Activated CD8-positive, alpha-beta T cell treated with anti-CD3 and anti-CD28 coated beads for 36 hours (primary cell): ENCODE results near the gene GIPC3. TPM values are rescaled to one million over a fixed set of nuclear protein-coding genes. Genes with fewer than 3 reads are reported as not detected.
"Not testable (repeated sequence)": the region's sequence is repeated elsewhere in the genome, so short reads cannot be mapped to it uniquely, and the experiment has no call there.

ENCODE experiments used
- ATAC-seq: fragments of 200-7000 bp; cut with Tn5 transposase; one replicate; pipeline ENCODE4 v1.10.0; 2021; ENCODE audit warnings: mild to moderate bottlenecking, moderate library complexity
- CTCF ChIA-PET: fragments of 350-600 bp; sonication (Branson Sonifier 250); formaldehyde crosslinking; loops from one replicate; lab custom pipeline; 2021; ENCODE audit warnings: antibody characterized with exemption; lab: Charles Lee
- POLR2A ChIA-PET: fragments of 350-600 bp; sonication (Branson Sonifier 250); formaldehyde crosslinking; loops from one replicate; lab custom pipeline; 2021; ENCODE audit warnings: antibody characterized with exemption; lab: Charles Lee
- DNase-seq: peaks from one replicate; pipeline ENCODE4 v3.0.0-alpha.2; 2020
- H3K27ac Mint-ChIP-seq: one replicate; pipeline ENCODE4 v1.8.0; 2021; ENCODE audit warnings: mild to moderate bottlenecking, mixed read lengths
- H3K27me3 Mint-ChIP-seq: one replicate; pipeline ENCODE4 v1.8.0; 2021; ENCODE audit warnings: mixed read lengths
- H3K36me3 Mint-ChIP-seq: one replicate; pipeline ENCODE4 v1.8.0; 2021; ENCODE audit warnings: low read depth, mixed read lengths
- H3K4me1 Mint-ChIP-seq: one replicate; pipeline ENCODE4 v1.8.0; 2021; ENCODE audit warnings: low read depth, mixed read lengths
- H3K4me3 Mint-ChIP-seq: one replicate; pipeline ENCODE4 v1.8.0; 2021; ENCODE audit warnings: mild to moderate bottlenecking, moderate library complexity, mixed read lengths
- H3K9me3 Mint-ChIP-seq: one replicate; pipeline ENCODE4 v1.8.0; 2021; ENCODE audit warnings: mixed read lengths
- intact Hi-C: fragments of 100-400 bp; cut with micrococcal nuclease; formaldehyde crosslinking; loops from one replicate; pipeline ENCODE4 v1.10.0; 2022
- total RNA-seq, 2 experiments: library from RNA; stranded (reverse); gene quantifications; one replicate each; pipeline ENCODE4 v1.2.3, GENCODE V29; 2021
- TF ChIP-seq, protein P1 (sequence below): fragments of 200-600 bp; IDR thresholded peaks from one replicate; pipeline ENCODE4 v1.8.0; 2022; ENCODE audit warnings: antibody characterized with exemption, mild to moderate bottlenecking

GIPC3 gene
- total RNA-seq, 2 experiments from 2014 or later, result 0.09 to 0.14 TPM

DNA sequence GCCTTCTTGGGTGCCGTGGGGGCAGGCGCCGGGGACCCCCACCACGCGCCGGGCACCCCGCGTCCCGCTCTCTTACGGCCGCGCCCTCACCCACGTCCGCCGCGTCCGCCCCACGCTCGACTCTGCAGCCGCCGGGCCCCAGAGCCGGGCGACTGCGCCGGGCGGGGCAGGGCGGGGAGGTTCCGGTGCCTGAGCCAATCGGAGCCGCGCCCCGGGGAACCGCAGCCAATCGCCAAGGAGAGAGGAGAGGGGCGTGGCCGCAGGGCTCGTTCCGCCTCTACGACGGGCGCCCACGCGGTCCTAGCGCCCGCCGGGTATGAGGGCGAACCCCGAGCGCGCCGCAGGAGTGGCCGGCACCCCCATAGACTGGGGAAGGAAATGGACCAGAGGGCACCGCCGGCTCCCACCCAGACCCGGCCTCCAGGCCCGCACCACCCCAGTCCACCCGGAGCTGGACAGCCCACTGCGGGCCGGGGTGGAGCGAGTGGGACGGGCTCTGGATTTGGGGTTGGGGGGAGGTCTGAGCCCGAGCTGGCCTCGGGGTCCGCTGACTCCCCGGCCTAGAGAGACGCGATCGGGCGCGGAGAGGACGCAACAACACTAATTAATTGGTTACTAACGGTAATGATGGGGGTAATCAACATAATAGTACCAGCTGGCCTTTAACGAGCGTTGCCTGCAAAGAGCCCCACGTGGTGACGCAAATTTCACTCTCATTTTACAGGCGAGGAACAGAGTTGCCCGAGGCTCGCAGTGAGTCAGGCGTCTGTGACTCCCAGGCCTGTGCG lies 27.6 kb upstream of the GIPC3 start, which contains the start of gene MFSD12:
Gene MFSD12, minus strand, starts transcription at position 126 of the 788 bp plus-strand sequence. CDS start 183 bp downstream, outside the sequence.
- intact Hi-C loops, result no loop called here
- Mint-ChIP-seq H3K27me3 (no peaks in the 10 kb centered on the region), H3K9me3 (no peaks in the 10 kb centered on the region), H3K36me3 (peaks cover 12% of the 10 kb centered on the region), H3K4me3 (peak within 1 kb of the TSS; percentile 92), H3K4me1 (peaks cover 26% of the 10 kb centered on the region), H3K27ac (peak within 1 kb of the TSS; percentile 87)
- CTCF ChIA-PET, result interaction anchor here (1.1 to 5.6 kb wide), 3 partner anchors 10 to 18 kb away, joined by 3 to 56 read pairs (median 5); no protein-coding TSS in a partner anchor
- POLR2A ChIA-PET, result interaction anchor here (0.8 to 2.3 kb wide), 10 partner anchors 9 to 140 kb away, joined by 3 to 8 read pairs (median 3); no protein-coding TSS in a partner anchor
- TF ChIP-seq, protein P1, sequence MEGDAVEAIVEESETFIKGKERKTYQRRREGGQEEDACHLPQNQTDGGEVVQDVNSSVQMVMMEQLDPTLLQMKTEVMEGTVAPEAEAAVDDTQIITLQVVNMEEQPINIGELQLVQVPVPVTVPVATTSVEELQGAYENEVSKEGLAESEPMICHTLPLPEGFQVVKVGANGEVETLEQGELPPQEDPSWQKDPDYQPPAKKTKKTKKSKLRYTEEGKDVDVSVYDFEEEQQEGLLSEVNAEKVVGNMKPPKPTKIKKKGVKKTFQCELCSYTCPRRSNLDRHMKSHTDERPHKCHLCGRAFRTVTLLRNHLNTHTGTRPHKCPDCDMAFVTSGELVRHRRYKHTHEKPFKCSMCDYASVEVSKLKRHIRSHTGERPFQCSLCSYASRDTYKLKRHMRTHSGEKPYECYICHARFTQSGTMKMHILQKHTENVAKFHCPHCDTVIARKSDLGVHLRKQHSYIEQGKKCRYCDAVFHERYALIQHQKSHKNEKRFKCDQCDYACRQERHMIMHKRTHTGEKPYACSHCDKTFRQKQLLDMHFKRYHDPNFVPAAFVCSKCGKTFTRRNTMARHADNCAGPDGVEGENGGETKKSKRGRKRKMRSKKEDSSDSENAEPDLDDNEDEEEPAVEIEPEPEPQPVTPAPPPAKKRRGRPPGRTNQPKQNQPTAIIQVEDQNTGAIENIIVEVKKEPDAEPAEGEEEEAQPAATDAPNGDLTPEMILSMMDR, result no peak
- ATAC-seq (peak; percentile 91), DNase-seq (peak; percentile 96)

DNA sequence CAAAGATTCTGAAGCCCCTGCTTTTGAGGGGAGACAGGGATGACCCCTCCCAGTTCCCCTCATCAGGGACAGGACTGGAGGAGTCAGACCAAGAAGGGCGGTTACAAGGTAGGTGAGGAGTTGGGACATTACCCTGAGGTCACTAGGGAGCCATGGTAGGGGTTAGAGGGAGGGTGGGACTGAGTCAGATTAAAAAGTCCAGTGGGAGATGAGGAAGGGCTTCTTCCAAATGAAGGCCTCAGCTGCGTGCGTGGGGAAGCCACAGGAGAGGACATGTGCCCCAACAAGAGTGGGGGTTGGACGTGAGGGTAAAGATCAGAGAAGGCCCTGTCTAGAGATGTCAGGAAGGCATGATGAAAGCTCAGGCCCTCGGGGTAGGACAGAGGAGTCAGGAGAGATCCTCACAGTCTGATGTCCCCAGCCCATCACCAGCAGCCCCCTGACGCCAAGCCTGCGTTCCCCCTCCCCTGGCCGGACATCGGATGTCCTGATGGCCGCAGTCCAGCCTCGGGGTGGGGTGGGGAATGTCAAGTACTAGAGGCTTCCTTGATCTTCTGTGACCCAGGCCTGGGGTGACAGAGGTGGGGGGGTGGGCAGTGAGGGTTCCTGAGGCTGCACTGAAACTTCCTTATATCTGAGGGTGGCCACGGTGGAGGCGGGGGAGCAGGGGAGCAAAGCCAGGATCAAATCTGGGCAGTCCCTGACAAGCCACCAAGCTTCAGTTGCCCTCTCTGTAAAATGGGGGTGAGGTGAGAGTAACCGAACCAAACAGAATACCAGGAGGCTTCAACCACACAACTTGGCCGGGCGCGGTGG lies 21.4 kb upstream of the GIPC3 start:
- no peaks in the 10 kb centered on the region for H3K4me1 Mint-ChIP-seq
- no peak overlapping the region for H3K27ac Mint-ChIP-seq
- CTCF ChIA-PET, result interaction anchor here (0.6 kb wide), 1 partner anchor 1822 kb away, joined by 3 read pairs; no protein-coding TSS in a partner anchor
- TF ChIP-seq, protein P1, result no peak
- DNase-seq (no peak), ATAC-seq (no peak)
- H3K9me3 Mint-ChIP-seq, result no peaks in the 10 kb centered on the region
- POLR2A ChIA-PET, result no interaction called here
- no peak overlapping the region for H3K4me3 Mint-ChIP-seq
- intact Hi-C loops, result no loop called here
- no peaks in the 10 kb centered on the region for H3K36me3 Mint-ChIP-seq
- H3K27me3 Mint-ChIP-seq, result no peaks in the 10 kb centered on the region

DNA sequence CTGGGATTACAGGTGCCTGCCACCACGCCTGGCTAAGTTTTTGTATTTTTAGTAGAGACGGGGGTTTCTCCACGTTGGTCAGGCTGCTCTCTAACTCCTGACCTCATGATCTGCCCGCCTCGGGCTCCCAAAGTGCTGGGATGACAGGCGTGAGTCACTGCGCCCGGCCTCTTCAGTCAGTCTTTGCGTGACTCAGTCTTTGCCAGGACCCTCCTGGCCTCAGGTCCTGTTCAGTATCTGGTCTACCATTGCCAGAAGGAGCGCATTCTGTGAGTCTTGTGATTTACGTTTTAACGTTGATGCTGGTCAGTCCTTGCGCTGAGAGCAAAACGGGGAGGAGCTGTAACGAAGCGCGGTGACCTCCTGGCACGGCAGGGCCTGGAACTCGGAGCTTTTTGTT lies 20.1 kb upstream of the GIPC3 start:
- Mint-ChIP-seq H3K9me3 (no peaks in the 10 kb centered on the region), H3K27ac (no peak overlapping the region), H3K4me1 (no peaks in the 10 kb centered on the region), H3K4me3 (no peak overlapping the region), H3K27me3 (no peaks in the 10 kb centered on the region), H3K36me3 (no peaks in the 10 kb centered on the region)
- ATAC-seq (no peak), DNase-seq (no peak)
- ChIA-PET POLR2A (interaction anchor here (0.6 kb wide), 2 partner anchors 10 to 1568 kb away, joined by 3 to 4 read pairs; no protein-coding TSS in a partner anchor), CTCF (interaction anchor here (3.9 kb wide), 1 partner anchor 19 kb away, joined by 13 read pairs; no protein-coding TSS in a partner anchor)
- intact Hi-C loops, result no loop called here
- TF ChIP-seq, protein P1, result no peak

DNA sequence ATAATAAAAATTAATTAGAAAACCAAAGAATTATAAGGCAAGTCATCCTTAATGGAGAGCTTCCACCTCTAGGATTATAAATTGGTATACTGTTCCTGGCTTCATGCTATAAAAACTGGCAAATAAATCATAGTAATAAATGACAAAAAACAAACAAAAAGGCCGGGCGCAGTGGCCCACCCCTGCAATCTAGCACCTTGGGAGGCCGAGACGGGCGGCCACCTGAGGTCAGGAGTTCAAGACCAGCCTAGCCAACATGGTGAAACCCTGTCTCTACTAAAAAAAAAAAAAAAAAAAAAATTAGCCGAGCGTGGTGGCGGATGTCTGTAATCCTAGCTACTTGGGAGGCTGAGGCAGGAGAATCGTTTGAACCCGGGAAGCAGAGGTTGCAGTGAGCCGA lies 15.2 kb upstream of the GIPC3 start:
- DNase-seq, H3K36me3 Mint-ChIP-seq, H3K4me3 Mint-ChIP-seq, H3K9me3 Mint-ChIP-seq, intact Hi-C loops, ATAC-seq, H3K27ac Mint-ChIP-seq, POLR2A ChIA-PET, H3K27me3 Mint-ChIP-seq: not testable (repeated sequence)
- CTCF ChIA-PET, result interaction anchor here (1.5 kb wide), 1 partner anchor 16 kb away, joined by 5 read pairs; the partner anchor contains the start of gene GIPC3
- peaks cover 11% of the 10 kb centered on the region for H3K4me1 Mint-ChIP-seq

DNA sequence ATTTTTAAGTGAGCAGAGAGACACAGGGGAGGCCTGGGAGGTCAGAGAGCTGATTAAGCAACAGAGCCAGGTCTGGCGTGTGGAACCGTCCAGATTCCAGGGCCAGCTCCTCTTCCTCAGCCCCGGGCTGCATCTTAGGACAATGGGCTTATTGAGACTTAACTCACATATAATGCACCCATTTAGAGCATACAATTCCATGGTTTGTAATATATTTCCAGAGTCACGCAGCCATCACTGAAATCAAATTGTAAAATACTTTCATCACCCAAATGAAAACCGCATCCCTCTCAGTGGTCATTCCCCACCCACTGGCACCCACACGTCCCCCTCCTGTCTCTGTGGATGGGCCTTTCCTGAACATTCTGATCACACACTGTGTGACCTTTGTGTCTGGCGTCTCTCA lies 14.7 kb upstream of the GIPC3 start:
- POLR2A ChIA-PET, result no interaction called here
- CTCF ChIA-PET, result no interaction called here
- TF ChIP-seq, protein P1, result no peak

More for the DNA sequence above, 14.7 kb upstream of the GIPC3 start:
- Mint-ChIP-seq H3K4me3 (no peak overlapping the region), H3K36me3 (peaks cover 12% of the 10 kb centered on the region), H3K27me3 (no peaks in the 10 kb centered on the region), H3K9me3 (no peaks in the 10 kb centered on the region), H3K27ac (no peak overlapping the region), H3K4me1 (peaks cover 11% of the 10 kb centered on the region)
- DNase-seq (no peak), ATAC-seq (no peak)
- intact Hi-C loops, result no loop called here
